OCI-LY7 (cell line): ENCODE measurements around the gene PRM2.

Experiments used
- EZH2phosphoT487 ChIP-seq: fragments of 200-600 bp; sonication (generic); IDR thresholded peaks from 2 replicates; pipeline ENCODE4 v1.6.1; 2018; ENCODE audit warnings: low read depth, borderline replicate concordance, mild to moderate bottlenecking, mixed run types, antibody characterized with exemption, low read length, moderate library complexity, mixed read lengths
- TF ChIP-seq, protein P1 (sequence below): fragments of 200-600 bp; sonication (generic); conservative IDR thresholded peaks from 2 replicates; pipeline ENCODE4 v1.5.1; 2014; ENCODE audit warnings: mild to moderate bottlenecking, antibody characterized with exemption, low read length, moderate library complexity, mixed read lengths

DNA sequence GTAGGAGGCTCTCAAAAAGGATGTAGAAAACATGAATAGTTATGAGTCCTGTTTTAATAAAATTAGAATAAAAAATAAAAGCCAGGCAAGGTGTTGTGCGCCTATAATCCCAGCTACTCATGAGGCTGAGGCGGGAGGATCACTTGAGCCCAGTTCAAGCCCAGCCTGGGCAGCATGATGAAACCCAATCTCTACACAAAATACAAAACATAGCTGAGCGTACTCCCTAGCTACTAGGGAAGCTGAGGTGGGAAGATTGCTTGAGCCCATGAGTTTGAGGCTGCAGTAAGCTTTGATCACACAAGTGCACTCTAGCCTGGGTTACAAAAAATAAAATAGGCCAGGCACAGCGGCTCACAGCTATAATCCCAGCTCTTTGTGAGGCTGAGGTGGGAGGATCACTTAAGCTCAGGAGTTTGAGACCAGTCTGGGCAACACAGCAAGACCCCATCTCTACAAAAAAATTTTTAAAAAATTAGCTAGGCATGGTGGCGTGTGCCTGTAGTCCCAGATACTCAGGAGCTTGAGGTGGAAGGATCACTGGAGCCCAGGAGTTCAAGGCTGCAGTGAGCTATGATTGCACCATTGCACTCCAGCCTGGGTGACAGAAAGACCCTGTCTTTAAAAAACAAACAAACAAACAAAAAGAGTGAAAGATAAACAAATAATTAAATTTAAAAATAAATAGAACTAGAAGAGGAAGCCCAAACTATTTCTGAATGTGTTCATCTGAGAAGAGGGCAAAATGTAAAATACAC, 22.0 kb upstream of the PRM2 start:
- TF ChIP-seq, protein P1, sequence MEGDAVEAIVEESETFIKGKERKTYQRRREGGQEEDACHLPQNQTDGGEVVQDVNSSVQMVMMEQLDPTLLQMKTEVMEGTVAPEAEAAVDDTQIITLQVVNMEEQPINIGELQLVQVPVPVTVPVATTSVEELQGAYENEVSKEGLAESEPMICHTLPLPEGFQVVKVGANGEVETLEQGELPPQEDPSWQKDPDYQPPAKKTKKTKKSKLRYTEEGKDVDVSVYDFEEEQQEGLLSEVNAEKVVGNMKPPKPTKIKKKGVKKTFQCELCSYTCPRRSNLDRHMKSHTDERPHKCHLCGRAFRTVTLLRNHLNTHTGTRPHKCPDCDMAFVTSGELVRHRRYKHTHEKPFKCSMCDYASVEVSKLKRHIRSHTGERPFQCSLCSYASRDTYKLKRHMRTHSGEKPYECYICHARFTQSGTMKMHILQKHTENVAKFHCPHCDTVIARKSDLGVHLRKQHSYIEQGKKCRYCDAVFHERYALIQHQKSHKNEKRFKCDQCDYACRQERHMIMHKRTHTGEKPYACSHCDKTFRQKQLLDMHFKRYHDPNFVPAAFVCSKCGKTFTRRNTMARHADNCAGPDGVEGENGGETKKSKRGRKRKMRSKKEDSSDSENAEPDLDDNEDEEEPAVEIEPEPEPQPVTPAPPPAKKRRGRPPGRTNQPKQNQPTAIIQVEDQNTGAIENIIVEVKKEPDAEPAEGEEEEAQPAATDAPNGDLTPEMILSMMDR, result no peak
- TF ChIP-seq EZH2phosphoT487, result no peak
